ENCODE data around the gene ABCA2.
A peak's percentile ranks its signal among the peaks of the same experiment; 100 is the strongest.

ABCA2 gene

GRCh38 chr9:136992819-136993369, 35.1 kb downstream of the ABCA2 start:
- peak overlapping the region in 1 of 3 experiments; percentile 30 for H3K27ac Mint-ChIP-seq
- H3K36me3 Mint-ChIP-seq (ENCODE audit: low read depth) = no peaks in the 10 kb centered on the region
- H3K4me3 Mint-ChIP-seq = peak overlapping the region; percentile 84 to 87 (median 87)
- no peaks in the 10 kb centered on the region for H3K9me3 Mint-ChIP-seq
- no peak for TF ChIP-seq CTCF (IDR thresholded peaks at IDR 0.05; ENCODE audit: unreplicated experiment in 3 of 3)
- peaks cover 8% of the 10 kb centered on the region for H3K27me3 Mint-ChIP-seq (ENCODE audit: low read depth)
- peaks cover 7% of the 10 kb centered on the region for H3K4me1 Mint-ChIP-seq

- Mint-ChIP-seq H3K4me3 (peak within 1 kb of the TSS; percentile 84 to 87 (median 87)), H3K4me1 (peaks cover 4% of the 10 kb centered on the region), H3K27ac (peak within 1 kb of the TSS in 2 of 3 experiments; percentile 50 to 56), H3K9me3 (no peaks in the 10 kb centered on the region), H3K27me3 (ENCODE audit: low read depth) (peaks cover 8% of the 10 kb centered on the region), H3K36me3 (ENCODE audit: low read depth) (no peaks in the 10 kb centered on the region)
- no peak for TF ChIP-seq CTCF (IDR thresholded peaks at IDR 0.05; ENCODE audit: unreplicated experiment in 3 of 3)
Observed at GRCh38 chr9:136991993-136992818, 35.8 kb downstream of the ABCA2 start, which contains the start of gene PAXX. PAXX (plus strand) TSS chr9:136992422; CDS start chr9:136992444, 22 bp downstream.

GRCh38 chr9:136990242-136990911, 37.7 kb downstream of the ABCA2 start:
- Mint-ChIP-seq H3K27ac (peak overlapping the region in 2 of 3 experiments; percentile 39 to 49), H3K36me3 (ENCODE audit: low read depth) (no peaks in the 10 kb centered on the region), H3K9me3 (no peaks in the 10 kb centered on the region), H3K4me3 (peak overlapping the region; percentile 71 to 84 (median 72)), H3K27me3 (ENCODE audit: low read depth) (peaks cover 8% of the 10 kb centered on the region), H3K4me1 (peaks cover 4% of the 10 kb centered on the region)
- no peak for TF ChIP-seq CTCF (IDR thresholded peaks at IDR 0.05; ENCODE audit: unreplicated experiment in 3 of 3)

GRCh38 chr9:136988872-136989271, 39.2 kb downstream of the ABCA2 start:
- Mint-ChIP-seq H3K36me3 (ENCODE audit: low read depth) (no peaks in the 10 kb centered on the region), H3K27ac (no peak overlapping the region), H3K4me3 (no peak overlapping the region), H3K4me1 (peaks cover 6% of the 10 kb centered on the region), H3K27me3 (ENCODE audit: low read depth) (peaks cover 10% of the 10 kb centered on the region), H3K9me3 (no peaks in the 10 kb centered on the region)
- TF ChIP-seq CTCF (IDR thresholded peaks at IDR 0.05; ENCODE audit: unreplicated experiment in 3 of 3) = no peak

- H3K4me1 Mint-ChIP-seq = peaks cover 8% of the 10 kb centered on the region
- H3K9me3 Mint-ChIP-seq = no peaks in the 10 kb centered on the region
- peaks cover 12% of the 10 kb centered on the region for H3K27me3 Mint-ChIP-seq (ENCODE audit: low read depth)
- no peaks in the 10 kb centered on the region for H3K36me3 Mint-ChIP-seq (ENCODE audit: low read depth)
- no peak for TF ChIP-seq CTCF (IDR thresholded peaks at IDR 0.05; ENCODE audit: unreplicated experiment in 3 of 3)
- no peak overlapping the region for H3K4me3 Mint-ChIP-seq
- no peak overlapping the region for H3K27ac Mint-ChIP-seq
Observed at GRCh38 chr9:136985853-136986252, 42.2 kb downstream of the ABCA2 start.

Data from nephron (organoid).